Kidney (tissue), 14 donors: Measurements from ENCODE around the gene SCFD2. TPM values are rescaled to one million over a fixed set of nuclear protein-coding genes. Genes with fewer than 3 reads are reported as not detected.

Experiments
- DNase-seq, 5 donors: peaks; one replicate each; pipeline ENCODE4 v3.0.0-alpha.2; 2013 to 2020
- FAIRE-seq: peaks from 2 replicates; lab custom pipeline; 2012; peaks lifted over from hg19 to GRCh38; lab: Jason Lieb, UNC
- H3K27ac ChIP-seq, 2 donors: one replicate each; pipeline ENCODE4 v1.7.0; 2013; ENCODE audit warnings: low read depth in 2 of 2, low read length in 2 of 2, inconsistent platforms in 1 of 2
- H3K27me3 ChIP-seq: one replicate; pipeline ENCODE4 v1.7.1; 2013; ENCODE audit warnings: low read length, inconsistent platforms; ENCODE audit not compliant: control insufficient read depth, insufficient read depth
- H3K36me3 ChIP-seq, 3 donors: one replicate each; pipeline versions ENCODE4 v1.7.0 to v1.7.1; 2013; ENCODE audit warnings: low read length in 3 of 3, control low read depth in 1 of 3, inconsistent platforms in 1 of 3; ENCODE audit not compliant: insufficient read depth in 3 of 3, control insufficient read depth in 2 of 3
- H3K4me1 ChIP-seq, 3 donors: one replicate each; pipeline versions ENCODE4 v1.7.0 to v1.7.1; 2013; ENCODE audit warnings: low read length in 3 of 3, inconsistent platforms in 1 of 3, low read depth in 1 of 3; ENCODE audit not compliant: control insufficient read depth in 2 of 3, insufficient read depth in 2 of 3
- H3K4me3 ChIP-seq, 3 donors: one replicate each; pipeline versions ENCODE4 v1.7.0 to v1.8.1; 2013; ENCODE audit warnings: low read length in 3 of 3, control low read depth in 1 of 3, inconsistent platforms in 1 of 3
- H3K9ac ChIP-seq, 3 donors: one replicate each; pipeline versions ENCODE4 v1.7.0 to v1.7.1; 2013; ENCODE audit warnings: low read length in 3 of 3, control low read depth in 1 of 3, inconsistent platforms in 1 of 3
- H3K9me3 ChIP-seq, 3 donors: one replicate each; pipeline versions ENCODE4 v1.7.0 to v1.7.1; 2013; ENCODE audit warnings: low read length in 3 of 3, control low read depth in 1 of 3, inconsistent platforms in 1 of 3; ENCODE audit not compliant: control insufficient read depth in 2 of 3, insufficient read depth in 1 of 3
- intact Hi-C: fragments of 100-400 bp; cut with DNase I; formaldehyde crosslinking; loops from one replicate; pipeline ENCODE4 v1.11.1; 2022
- polyA plus RNA-seq: library from polyadenylated mRNA; stranded (reverse); fragments of 350-450 nt; fragmentation: Illumina TruSeq; extraction: RNeasy Lipid Tissue Mini Kit (QIAGEN cat#74804); gene quantifications from one replicate; pipeline ENCODE4 v1.2.3, GENCODE V29; 2014; ENCODE audit warnings: low read depth, low replicate concordance; ENCODE audit not compliant: insufficient read depth
- total RNA-seq: library from RNA; stranded (reverse); fragmentation: NEBNext Ultra II Directional; extraction: Animal tissue kit (Norgen Biotek cat#: 25700); gene quantifications from one replicate; pipeline ENCODE4 v1.2.1, GENCODE V29; 2021
- TF ChIP-seq, protein P1 (sequence below): IDR thresholded peaks from 3 replicates; pipeline ENCODE4 v1.5.1; 2012; ENCODE audit warnings: mild to moderate bottlenecking, moderate library complexity, borderline replicate concordance; ENCODE audit not compliant: insufficient read depth; ENCODE audit errors: extremely low read depth
- donor health status: control.
- donor health status: control.
- donor health status: control.
- donor health status: control.
- donor health status: control.
- donor health status: DM: yes; HTN: yes; CAD: no.
- donor health status: Normal renal cell carcinoma (clear cell type).

The SCFD2 gene
- total and polyA plus RNA-seq, 2 donors from 2014 or later: 6.1 to 20.8 TPM

DNA sequence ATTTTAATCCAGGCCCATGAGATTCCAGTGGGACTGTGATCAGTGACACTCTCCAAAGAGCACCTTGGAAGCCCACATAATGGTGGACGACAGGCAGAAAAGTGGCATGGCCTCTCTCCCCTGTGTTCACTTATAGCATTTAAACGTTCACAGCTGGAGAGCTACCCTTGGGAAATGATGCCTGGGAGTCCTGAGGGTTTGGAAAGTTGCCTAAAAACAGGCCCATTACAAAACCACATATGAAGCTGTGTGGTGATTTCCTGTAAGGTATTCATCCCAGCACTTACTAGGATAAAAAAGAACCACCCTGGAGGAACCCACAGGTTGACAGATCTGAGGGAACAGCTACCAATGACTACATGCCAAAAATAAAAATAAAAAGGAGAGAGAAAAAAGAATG, 310.6 kb downstream of the SCFD2 start:
- no peak for FAIRE-seq
- intact Hi-C loops: no loop called here
- no peak overlapping the region for H3K27ac ChIP-seq

DNA sequence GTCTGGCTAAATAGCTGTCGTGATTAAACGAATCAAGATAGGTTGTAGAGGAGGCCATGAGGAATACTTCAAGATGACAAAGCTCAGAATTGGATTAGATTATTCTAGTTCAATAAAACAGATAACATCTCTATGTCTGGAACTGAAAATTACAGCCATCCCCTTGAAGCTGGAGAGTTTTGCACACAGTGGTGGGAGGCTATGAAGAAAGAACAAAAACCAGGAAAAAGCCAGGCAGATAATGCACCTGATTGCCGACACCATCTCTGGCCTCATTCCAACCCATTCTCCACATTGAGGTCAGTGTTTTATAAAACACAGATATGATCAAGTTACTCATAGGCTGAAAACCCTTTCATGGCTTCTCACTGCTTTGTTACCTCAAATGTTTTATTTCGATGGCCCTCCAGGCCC, 315.5 kb downstream of the SCFD2 start:
- Histone ChIP-seq H3K9me3 (no peaks in the 10 kb centered on the region), H3K4me3 (no peak overlapping the region), H3K9ac (no peak overlapping the region), H3K4me1 (no peaks in the 10 kb centered on the region), H3K36me3 (no peaks in the 10 kb centered on the region), H3K27ac (no peak overlapping the region), H3K27me3 (no peaks in the 10 kb centered on the region)
- DNase-seq: no peak
- intact Hi-C loops: no loop called here
- TF ChIP-seq, protein P1, sequence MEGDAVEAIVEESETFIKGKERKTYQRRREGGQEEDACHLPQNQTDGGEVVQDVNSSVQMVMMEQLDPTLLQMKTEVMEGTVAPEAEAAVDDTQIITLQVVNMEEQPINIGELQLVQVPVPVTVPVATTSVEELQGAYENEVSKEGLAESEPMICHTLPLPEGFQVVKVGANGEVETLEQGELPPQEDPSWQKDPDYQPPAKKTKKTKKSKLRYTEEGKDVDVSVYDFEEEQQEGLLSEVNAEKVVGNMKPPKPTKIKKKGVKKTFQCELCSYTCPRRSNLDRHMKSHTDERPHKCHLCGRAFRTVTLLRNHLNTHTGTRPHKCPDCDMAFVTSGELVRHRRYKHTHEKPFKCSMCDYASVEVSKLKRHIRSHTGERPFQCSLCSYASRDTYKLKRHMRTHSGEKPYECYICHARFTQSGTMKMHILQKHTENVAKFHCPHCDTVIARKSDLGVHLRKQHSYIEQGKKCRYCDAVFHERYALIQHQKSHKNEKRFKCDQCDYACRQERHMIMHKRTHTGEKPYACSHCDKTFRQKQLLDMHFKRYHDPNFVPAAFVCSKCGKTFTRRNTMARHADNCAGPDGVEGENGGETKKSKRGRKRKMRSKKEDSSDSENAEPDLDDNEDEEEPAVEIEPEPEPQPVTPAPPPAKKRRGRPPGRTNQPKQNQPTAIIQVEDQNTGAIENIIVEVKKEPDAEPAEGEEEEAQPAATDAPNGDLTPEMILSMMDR: no peak
- no peak for FAIRE-seq

More for the DNA sequence above, 310.6 kb downstream of the SCFD2 start:
- Histone ChIP-seq H3K9ac (no peak overlapping the region), H3K4me3 (no peak overlapping the region), H3K9me3 (no peaks in the 10 kb centered on the region), H3K36me3 (no peaks in the 10 kb centered on the region), H3K4me1 (no peaks in the 10 kb centered on the region), H3K27me3 (no peaks in the 10 kb centered on the region)
- DNase-seq: no peak
- TF ChIP-seq, protein P1: no peak

DNA sequence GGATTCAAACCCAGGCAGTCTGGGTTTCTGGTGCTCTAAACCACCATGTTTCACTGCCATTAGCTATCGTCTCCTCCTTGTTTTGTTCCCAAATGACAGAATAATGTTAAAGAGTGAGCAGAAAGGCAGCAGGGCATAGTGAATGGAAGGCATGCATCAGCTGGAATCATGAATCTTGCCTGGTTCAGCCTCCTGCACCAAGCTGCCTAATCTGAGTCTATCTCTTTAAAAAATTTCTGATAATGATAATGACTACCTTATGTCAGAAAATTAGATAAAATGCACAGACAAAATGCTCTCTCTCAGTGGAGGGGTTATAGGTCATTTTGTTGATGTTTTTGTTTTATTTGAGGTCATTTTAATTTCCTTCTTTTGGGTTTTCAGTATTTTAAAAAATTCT, 316.3 kb downstream of the SCFD2 start:
- Histone ChIP-seq H3K9ac (no peak overlapping the region), H3K27me3 (no peaks in the 10 kb centered on the region), H3K4me3 (no peak overlapping the region), H3K9me3 (no peaks in the 10 kb centered on the region), H3K4me1 (no peaks in the 10 kb centered on the region), H3K36me3 (no peaks in the 10 kb centered on the region), H3K27ac (no peak overlapping the region)
- no peak for DNase-seq
- TF ChIP-seq, protein P1: no peak
- intact Hi-C loops: no loop called here
- FAIRE-seq: no peak

DNA sequence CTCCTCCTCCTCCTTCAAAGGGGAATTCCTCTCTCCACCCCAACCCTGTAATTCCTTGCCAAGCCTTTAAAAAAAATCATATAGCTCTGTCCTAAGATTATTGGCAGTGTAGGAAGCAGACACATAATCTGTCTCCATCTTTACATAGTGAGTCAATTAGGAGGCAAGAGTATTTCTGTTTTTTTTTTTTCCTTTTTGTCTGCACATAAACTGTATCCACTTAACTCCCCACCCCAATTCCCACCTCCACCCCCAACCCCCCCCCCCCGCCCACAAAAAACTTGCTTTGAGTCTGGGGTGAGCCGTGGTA, 321.3 kb downstream of the SCFD2 start:
- DNase-seq: no peak
- no peak for FAIRE-seq
- H3K9me3 ChIP-seq: no peaks in the 10 kb centered on the region

More for the DNA sequence above, 321.3 kb downstream of the SCFD2 start:
- H3K4me3 ChIP-seq: no peak overlapping the region
- TF ChIP-seq, protein P1: no peak
- no peaks in the 10 kb centered on the region for H3K36me3 ChIP-seq
- no peaks in the 10 kb centered on the region for H3K27me3 ChIP-seq
- H3K27ac ChIP-seq: no peak overlapping the region
- intact Hi-C loops: no loop called here
- no peaks in the 10 kb centered on the region for H3K4me1 ChIP-seq
- no peak overlapping the region for H3K9ac ChIP-seq
